ENCODE results near the gene HADHA. TPM values are rescaled to one million over a fixed set of nuclear protein-coding genes. Genes with fewer than 3 reads are reported as not detected.

The HADHA gene
- total RNA-seq, 2 experiments from 2014 or later: 117 to 123 TPM

- Mint-ChIP-seq H3K4me3 (no peak overlapping the region), H3K27me3 (ENCODE audit: low read depth) (no peaks in the 10 kb centered on the region), H3K27ac (no peak overlapping the region), H3K4me1 (ENCODE audit: low read depth) (no peaks in the 10 kb centered on the region), H3K36me3 (ENCODE audit: low read depth) (peaks cover 15% of the 10 kb centered on the region), H3K9me3 (no peaks in the 10 kb centered on the region)
- DNase-seq: no peak
- intact Hi-C loops (cut with micrococcal nuclease): no loop called here
- CTCF ChIA-PET: no interaction called here
These were observed 40.5 kb downstream of the HADHA start for GRCh38 chr2:26203906-26204305.

GRCh38 chr2:26202981-26203490 lies 41.4 kb downstream of the HADHA start:
- H3K4me1 Mint-ChIP-seq (ENCODE audit: low read depth): no peaks in the 10 kb centered on the region
- no peaks in the 10 kb centered on the region for H3K9me3 Mint-ChIP-seq
- intact Hi-C loops (cut with micrococcal nuclease): no loop called here
- CTCF ChIA-PET: interaction anchor here (1.1 kb wide), 1 partner anchor 14 kb away, joined by 3 read pairs; no protein-coding TSS in a partner anchor
- H3K36me3 Mint-ChIP-seq (ENCODE audit: low read depth): peaks cover 19% of the 10 kb centered on the region
- H3K27me3 Mint-ChIP-seq (ENCODE audit: low read depth): no peaks in the 10 kb centered on the region
- H3K4me3 Mint-ChIP-seq: no peak overlapping the region
- DNase-seq: no peak
- H3K27ac Mint-ChIP-seq: no peak overlapping the region

GRCh38 chr2:26197516-26197915 lies 46.9 kb downstream of the HADHA start:
- H3K36me3 Mint-ChIP-seq (ENCODE audit: low read depth): peaks cover 26% of the 10 kb centered on the region
- H3K4me1 Mint-ChIP-seq (ENCODE audit: low read depth): peaks cover 4% of the 10 kb centered on the region
- H3K27me3 Mint-ChIP-seq (ENCODE audit: low read depth): no peaks in the 10 kb centered on the region
- no peak overlapping the region for H3K27ac Mint-ChIP-seq
- CTCF ChIA-PET: no interaction called here
- H3K4me3 Mint-ChIP-seq: no peak overlapping the region
- intact Hi-C loops (cut with micrococcal nuclease): no loop called here
- DNase-seq: no peak
- H3K9me3 Mint-ChIP-seq: no peaks in the 10 kb centered on the region

- CTCF ChIA-PET: no interaction called here
These were observed 47.6 kb downstream of the HADHA start for GRCh38 chr2:26196683-26197418.

GRCh38 chr2:26195040-26195984 lies 49.1 kb downstream of the HADHA start:
- no peaks in the 10 kb centered on the region for H3K27me3 Mint-ChIP-seq (ENCODE audit: low read depth)
- H3K4me1 Mint-ChIP-seq (ENCODE audit: low read depth): peaks cover 4% of the 10 kb centered on the region
- no peak for DNase-seq
- H3K36me3 Mint-ChIP-seq (ENCODE audit: low read depth): peaks cover 20% of the 10 kb centered on the region
- no peak overlapping the region for H3K27ac Mint-ChIP-seq
- CTCF ChIA-PET: interaction anchor here (0.7 kb wide), 1 partner anchor 10 kb away, joined by 3 read pairs; no protein-coding TSS in a partner anchor
- no peak overlapping the region for H3K4me3 Mint-ChIP-seq
- no peaks in the 10 kb centered on the region for H3K9me3 Mint-ChIP-seq
- intact Hi-C loops (cut with micrococcal nuclease): no loop called here

More at GRCh38 chr2:26196683-26197418, 47.6 kb downstream of the HADHA start:
- H3K9me3 Mint-ChIP-seq: no peaks in the 10 kb centered on the region
- H3K4me3 Mint-ChIP-seq: no peak overlapping the region
- peaks cover 4% of the 10 kb centered on the region for H3K4me1 Mint-ChIP-seq (ENCODE audit: low read depth)
- no peak for DNase-seq
- no peaks in the 10 kb centered on the region for H3K27me3 Mint-ChIP-seq (ENCODE audit: low read depth)
- peaks cover 23% of the 10 kb centered on the region for H3K36me3 Mint-ChIP-seq (ENCODE audit: low read depth)
- intact Hi-C loops (cut with micrococcal nuclease): no loop called here
- H3K27ac Mint-ChIP-seq: no peak overlapping the region

- DNase-seq: no peak
- H3K27me3 Mint-ChIP-seq (ENCODE audit: low read depth): no peaks in the 10 kb centered on the region
- H3K4me1 Mint-ChIP-seq (ENCODE audit: low read depth): peaks cover 4% of the 10 kb centered on the region
- peak overlapping the region; percentile 70 for H3K27ac Mint-ChIP-seq
- no peaks in the 10 kb centered on the region for H3K9me3 Mint-ChIP-seq
- intact Hi-C loops (cut with micrococcal nuclease): no loop called here
- CTCF ChIA-PET: no interaction called here
- peaks cover 19% of the 10 kb centered on the region for H3K36me3 Mint-ChIP-seq (ENCODE audit: low read depth)
- no peak overlapping the region for H3K4me3 Mint-ChIP-seq
These were observed 50.7 kb downstream of the HADHA start for GRCh38 chr2:26193578-26194231.

- Mint-ChIP-seq H3K36me3 (ENCODE audit: low read depth) (peaks cover 11% of the 10 kb centered on the region), H3K4me1 (ENCODE audit: low read depth) (peaks cover 4% of the 10 kb centered on the region), H3K9me3 (no peaks in the 10 kb centered on the region), H3K27me3 (ENCODE audit: low read depth) (no peaks in the 10 kb centered on the region), H3K27ac (no peak overlapping the region), H3K4me3 (no peak overlapping the region)
- intact Hi-C loops (cut with micrococcal nuclease): no loop called here
- DNase-seq: no peak
- CTCF ChIA-PET: interaction anchor here (0.6 kb wide), 2 partner anchors 9 to 600 kb away, joined by 3 to 5 read pairs; no protein-coding TSS in a partner anchor
These were observed 52.9 kb downstream of the HADHA start for GRCh38 chr2:26191316-26192159.

- no peak for DNase-seq
- H3K27ac Mint-ChIP-seq: no peak overlapping the region
- CTCF ChIA-PET: no interaction called here
- no peaks in the 10 kb centered on the region for H3K27me3 Mint-ChIP-seq (ENCODE audit: low read depth)
- H3K36me3 Mint-ChIP-seq (ENCODE audit: low read depth): peaks cover 11% of the 10 kb centered on the region
- H3K9me3 Mint-ChIP-seq: no peaks in the 10 kb centered on the region
- no peak overlapping the region for H3K4me3 Mint-ChIP-seq
- peaks cover 10% of the 10 kb centered on the region for H3K4me1 Mint-ChIP-seq (ENCODE audit: low read depth)
- intact Hi-C loops (cut with micrococcal nuclease): no loop called here
These were observed 54.1 kb downstream of the HADHA start for GRCh38 chr2:26190369-26190768.

- CTCF ChIA-PET: no interaction called here
- no peak overlapping the region for H3K27ac Mint-ChIP-seq
- intact Hi-C loops (cut with micrococcal nuclease): no loop called here
- DNase-seq: no peak
- peaks cover 13% of the 10 kb centered on the region for H3K4me1 Mint-ChIP-seq (ENCODE audit: low read depth)
- no peak overlapping the region for H3K4me3 Mint-ChIP-seq
- no peaks in the 10 kb centered on the region for H3K27me3 Mint-ChIP-seq (ENCODE audit: low read depth)
- peaks cover 8% of the 10 kb centered on the region for H3K36me3 Mint-ChIP-seq (ENCODE audit: low read depth)
- H3K9me3 Mint-ChIP-seq: no peaks in the 10 kb centered on the region
These were observed 54.7 kb downstream of the HADHA start for GRCh38 chr2:26189751-26190150.

- DNase-seq: no peak
- intact Hi-C loops (cut with micrococcal nuclease): no loop called here
- Mint-ChIP-seq H3K36me3 (ENCODE audit: low read depth) (peaks cover 8% of the 10 kb centered on the region), H3K27me3 (ENCODE audit: low read depth) (no peaks in the 10 kb centered on the region), H3K4me1 (ENCODE audit: low read depth) (peaks cover 13% of the 10 kb centered on the region), H3K4me3 (no peak overlapping the region), H3K27ac (no peak overlapping the region), H3K9me3 (no peaks in the 10 kb centered on the region)
- CTCF ChIA-PET: no interaction called here
These were observed 55.3 kb downstream of the HADHA start for GRCh38 chr2:26189123-26189522.

- intact Hi-C loops (cut with micrococcal nuclease): no loop called here
- H3K36me3 Mint-ChIP-seq (ENCODE audit: low read depth): peaks cover 5% of the 10 kb centered on the region
- H3K4me3 Mint-ChIP-seq: no peak overlapping the region
- CTCF ChIA-PET: interaction anchor here (0.6 kb wide), 2 partner anchors 240 to 413 kb away, joined by 5 read pairs; no protein-coding TSS in a partner anchor
- H3K4me1 Mint-ChIP-seq (ENCODE audit: low read depth): peaks cover 14% of the 10 kb centered on the region
- H3K27ac Mint-ChIP-seq: no peak overlapping the region
- no peaks in the 10 kb centered on the region for H3K9me3 Mint-ChIP-seq
- DNase-seq: no peak
- H3K27me3 Mint-ChIP-seq (ENCODE audit: low read depth): no peaks in the 10 kb centered on the region
These were observed 56.8 kb downstream of the HADHA start for GRCh38 chr2:26187537-26188104.

All from activated naive CD4-positive, alpha-beta T cell treated with anti-CD3 and anti-CD28 coated beads for 36 hours (primary cell).